ENCODE results near the gene ARMC7. TPM values are rescaled to one million over a fixed set of nuclear protein-coding genes. Genes with fewer than 3 reads are reported as not detected.

ARMC7 gene
- total RNA-seq, 2 donors from 2014 or later = 6.7 to 7.9 TPM

DNA sequence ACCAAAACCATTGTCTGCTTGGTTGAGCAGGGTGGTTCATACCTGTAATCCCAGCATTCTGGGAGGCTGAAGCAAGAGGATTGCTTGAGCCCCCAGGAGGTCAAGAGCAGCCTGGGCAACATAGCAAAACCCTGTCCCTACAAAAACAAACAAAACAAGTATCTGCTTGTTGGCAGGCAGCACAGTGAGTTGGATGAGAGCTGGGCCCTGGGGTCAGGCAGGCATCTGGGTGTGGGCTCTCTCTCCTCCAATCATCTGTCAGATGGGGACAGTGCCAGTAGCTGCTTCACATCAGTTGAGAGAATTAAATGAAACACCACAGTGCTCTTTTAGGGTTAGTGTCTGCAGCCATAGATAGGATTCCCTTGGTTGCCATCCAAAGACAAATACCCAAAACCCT lies 5.8 kb downstream of the ARMC7 start:
- peaks cover 21% of the 10 kb centered on the region for H3K4me1 ChIP-seq
- H3K4me3 ChIP-seq = no peak overlapping the region
- H3K27me3 ChIP-seq = no peaks in the 10 kb centered on the region
- TF ChIP-seq, protein P1, sequence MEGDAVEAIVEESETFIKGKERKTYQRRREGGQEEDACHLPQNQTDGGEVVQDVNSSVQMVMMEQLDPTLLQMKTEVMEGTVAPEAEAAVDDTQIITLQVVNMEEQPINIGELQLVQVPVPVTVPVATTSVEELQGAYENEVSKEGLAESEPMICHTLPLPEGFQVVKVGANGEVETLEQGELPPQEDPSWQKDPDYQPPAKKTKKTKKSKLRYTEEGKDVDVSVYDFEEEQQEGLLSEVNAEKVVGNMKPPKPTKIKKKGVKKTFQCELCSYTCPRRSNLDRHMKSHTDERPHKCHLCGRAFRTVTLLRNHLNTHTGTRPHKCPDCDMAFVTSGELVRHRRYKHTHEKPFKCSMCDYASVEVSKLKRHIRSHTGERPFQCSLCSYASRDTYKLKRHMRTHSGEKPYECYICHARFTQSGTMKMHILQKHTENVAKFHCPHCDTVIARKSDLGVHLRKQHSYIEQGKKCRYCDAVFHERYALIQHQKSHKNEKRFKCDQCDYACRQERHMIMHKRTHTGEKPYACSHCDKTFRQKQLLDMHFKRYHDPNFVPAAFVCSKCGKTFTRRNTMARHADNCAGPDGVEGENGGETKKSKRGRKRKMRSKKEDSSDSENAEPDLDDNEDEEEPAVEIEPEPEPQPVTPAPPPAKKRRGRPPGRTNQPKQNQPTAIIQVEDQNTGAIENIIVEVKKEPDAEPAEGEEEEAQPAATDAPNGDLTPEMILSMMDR (IDR thresholded peaks at IDR 0.05) = no peak
- TF ChIP-seq POLR2A (IDR thresholded peaks at IDR 0.05) = no peak
- ATAC-seq (no peak), DNase-seq (no peak)
- no peaks in the 10 kb centered on the region for H3K9me3 ChIP-seq
- intact Hi-C loops (cut with DNase I) = loop anchor here (10.0 kb wide), 1 partner anchor 89 kb away; the partner anchor contains the start of gene NUP85
- H3K36me3 ChIP-seq (replicated peaks in 1 of 2; ENCODE audit: insufficient read depth in 1 of 2, low read depth in 2 of 2) = no peaks in the 10 kb centered on the region
- no peak overlapping the region for H3K27ac ChIP-seq

DNA sequence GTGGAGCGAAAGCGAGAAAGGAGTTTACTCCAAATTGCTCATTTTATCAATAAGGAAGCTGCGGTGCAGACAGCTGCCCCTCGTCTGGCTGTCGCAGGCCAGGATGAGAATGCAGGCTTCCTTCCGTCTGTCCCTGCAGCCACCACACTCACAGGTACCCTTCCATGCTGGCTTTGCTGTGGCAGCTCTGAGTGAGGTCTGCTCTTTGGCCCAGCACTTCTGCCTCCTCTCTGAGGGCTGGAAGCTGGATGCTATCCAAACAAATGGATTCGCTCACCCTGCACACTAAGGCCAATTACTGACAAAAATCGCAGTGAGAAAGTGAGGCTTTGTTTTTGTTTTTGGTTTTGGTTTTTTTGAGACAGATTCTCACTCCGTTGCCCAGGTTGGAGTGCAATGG lies 7.0 kb downstream of the ARMC7 start:
- no peak overlapping the region for H3K27ac ChIP-seq
- peaks cover 13% of the 10 kb centered on the region for H3K4me1 ChIP-seq
- H3K36me3 ChIP-seq (replicated peaks in 1 of 2; ENCODE audit: insufficient read depth in 1 of 2, low read depth in 2 of 2) = no peaks in the 10 kb centered on the region
- WGBS, 2 donors = 85 to 90% methylated on average over 8 to 9 of the region's 9 CpGs
- TF ChIP-seq, protein P1 (IDR thresholded peaks at IDR 0.05) = no peak
- TF ChIP-seq POLR2A (IDR thresholded peaks at IDR 0.05) = no peak
- intact Hi-C loops (cut with DNase I) = loop anchor here (10.0 kb wide), 1 partner anchor 88 kb away; the partner anchor contains the start of gene NUP85
- H3K9me3 ChIP-seq = no peaks in the 10 kb centered on the region
- no peak overlapping the region for H3K4me3 ChIP-seq
- no peak for ATAC-seq
- DNase-seq = no peak
- H3K27me3 ChIP-seq = no peaks in the 10 kb centered on the region

DNA sequence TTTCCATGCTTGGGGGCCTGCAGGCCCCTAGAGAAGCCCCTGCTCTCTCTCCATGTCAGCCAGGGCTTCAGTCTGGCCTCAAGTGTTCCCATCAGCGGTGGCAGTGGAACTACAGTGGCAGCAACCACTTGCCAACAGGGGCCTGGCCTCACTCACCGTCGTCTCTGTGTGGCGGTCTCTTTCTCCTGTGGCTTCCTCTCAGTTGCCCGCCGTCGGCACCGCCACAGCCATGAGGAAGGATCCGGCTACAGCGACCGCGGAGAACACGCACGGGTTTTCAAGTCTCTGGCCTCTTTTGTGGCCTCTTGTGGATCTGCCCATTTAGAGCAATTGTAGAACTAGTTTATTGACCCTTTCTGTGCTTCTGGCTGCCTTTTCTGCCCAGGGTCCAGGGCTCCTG lies 8.5 kb downstream of the ARMC7 start:
- 89 to 93% methylated on average over 14 of the region's 14 CpGs for WGBS, 2 donors
- ATAC-seq (no peak), DNase-seq (no peak)
- peaks cover 13% of the 10 kb centered on the region for H3K4me1 ChIP-seq
- no peak overlapping the region for H3K4me3 ChIP-seq
- no peak overlapping the region for H3K27ac ChIP-seq
- intact Hi-C loops (cut with DNase I) = loop anchor here (10.0 kb wide), 1 partner anchor 86 kb away; the partner anchor contains the start of gene NUP85
- no peak for TF ChIP-seq POLR2A (IDR thresholded peaks at IDR 0.05)
- TF ChIP-seq, protein P1 (IDR thresholded peaks at IDR 0.05) = no peak
- no peaks in the 10 kb centered on the region for H3K27me3 ChIP-seq
- H3K9me3 ChIP-seq = no peaks in the 10 kb centered on the region
- no peaks in the 10 kb centered on the region for H3K36me3 ChIP-seq (replicated peaks in 1 of 2; ENCODE audit: insufficient read depth in 1 of 2, low read depth in 2 of 2)

DNA sequence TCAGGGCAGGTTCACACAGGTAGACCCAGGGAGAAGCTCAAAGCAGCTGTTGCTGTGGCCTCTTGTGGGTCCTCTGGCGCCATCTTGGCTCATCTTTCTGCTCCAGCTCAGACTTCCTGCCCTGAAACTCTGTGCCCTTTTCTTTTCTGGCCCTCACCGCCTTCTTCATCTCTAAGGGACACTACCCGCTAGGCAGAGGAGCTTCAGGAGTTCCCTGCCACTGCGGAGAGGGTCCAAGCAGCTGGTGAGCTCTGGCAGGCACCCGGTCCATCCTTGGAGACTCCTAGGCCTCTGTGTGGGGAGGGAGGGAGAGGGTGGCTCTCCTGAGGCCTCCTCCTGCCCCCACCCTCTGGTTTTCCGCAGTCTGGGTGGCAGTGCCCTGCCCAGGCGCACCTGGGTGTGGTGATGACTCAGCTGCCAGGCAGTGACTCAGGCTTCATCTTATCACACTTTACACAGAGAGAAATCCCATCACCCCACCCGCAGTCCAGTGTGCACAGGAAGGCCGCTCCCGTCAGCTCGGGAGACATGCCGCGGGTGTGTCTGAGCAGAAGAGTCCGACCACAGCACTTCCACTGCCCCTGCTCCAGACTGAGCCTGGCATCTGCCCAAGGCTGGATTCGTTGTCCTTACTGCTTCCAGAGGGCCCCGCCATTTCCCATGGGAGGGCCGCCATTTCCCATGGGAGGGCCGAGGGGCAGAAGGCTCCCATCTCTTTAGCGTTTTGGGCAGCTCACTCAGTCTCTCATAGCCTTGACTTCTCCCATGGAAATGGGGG lies 14.5 kb downstream of the ARMC7 start:
- intact Hi-C loops (cut with DNase I) = no loop called here
- Histone ChIP-seq H3K27me3 (no peaks in the 10 kb centered on the region), H3K9me3 (no peaks in the 10 kb centered on the region), H3K27ac (no peak overlapping the region), H3K36me3 (replicated peaks in 1 of 2; ENCODE audit: insufficient read depth in 1 of 2, low read depth in 2 of 2) (no peaks in the 10 kb centered on the region), H3K4me3 (no peak overlapping the region), H3K4me1 (peaks cover 9% of the 10 kb centered on the region)
- peak; percentile 70 for ATAC-seq
- peak; percentile 28 to 81 (median 50) for DNase-seq
- 73 to 88% methylated on average over 6 to 19 of the region's 19 CpGs for WGBS, 2 donors
- TF ChIP-seq, protein P1 (IDR thresholded peaks at IDR 0.05) = no peak
- no peak for TF ChIP-seq POLR2A (IDR thresholded peaks at IDR 0.05)

DNA sequence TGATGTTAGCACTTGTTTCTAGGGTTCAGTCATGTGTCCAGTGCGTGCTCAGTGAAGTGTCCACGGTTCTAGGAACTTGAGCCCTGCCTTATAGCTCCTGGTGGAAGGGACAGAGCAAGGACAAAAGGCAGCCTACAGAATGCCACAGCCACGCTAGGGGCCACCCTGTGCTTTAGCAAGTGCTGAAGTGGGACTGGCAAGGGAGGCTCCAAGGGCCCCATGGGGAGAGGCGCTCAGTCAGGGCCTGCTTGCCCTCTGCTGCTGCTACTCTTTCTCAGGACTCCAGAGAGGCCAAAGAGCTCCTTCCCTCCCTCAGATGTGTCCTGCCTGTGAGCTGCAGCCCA lies 15.0 kb downstream of the ARMC7 start:
- 93% methylated on average over 4 of the region's 4 CpGs; no CpG with 5 or more reads in 1 of the 2 donors for WGBS, 2 donors
- no peak overlapping the region for H3K4me3 ChIP-seq
- H3K36me3 ChIP-seq (replicated peaks in 1 of 2; ENCODE audit: insufficient read depth in 1 of 2, low read depth in 2 of 2) = no peaks in the 10 kb centered on the region
- DNase-seq (no peak), ATAC-seq (no peak)
- no peak for TF ChIP-seq POLR2A (IDR thresholded peaks at IDR 0.05)
- TF ChIP-seq, protein P1 (IDR thresholded peaks at IDR 0.05) = no peak
- no peak overlapping the region for H3K27ac ChIP-seq
- H3K9me3 ChIP-seq = no peaks in the 10 kb centered on the region
- no peaks in the 10 kb centered on the region for H3K27me3 ChIP-seq
- intact Hi-C loops (cut with DNase I) = no loop called here
- H3K4me1 ChIP-seq = peaks cover 9% of the 10 kb centered on the region

Data from body of pancreas (tissue), 4 donors.